GM19240 (cell line): ENCODE measurements around the gene SPRY4.
"Not testable (repeated sequence)": the region's sequence is repeated elsewhere in the genome, so short reads cannot be mapped to it uniquely, and the experiment has no call there.

Experiments
- DNase-seq: peaks from one replicate; pipeline ENCODE4 v3.0.0; 2011; ENCODE audit warnings: low spot score; ENCODE audit not compliant: insufficient read length

The SPRY4 gene

DNA sequence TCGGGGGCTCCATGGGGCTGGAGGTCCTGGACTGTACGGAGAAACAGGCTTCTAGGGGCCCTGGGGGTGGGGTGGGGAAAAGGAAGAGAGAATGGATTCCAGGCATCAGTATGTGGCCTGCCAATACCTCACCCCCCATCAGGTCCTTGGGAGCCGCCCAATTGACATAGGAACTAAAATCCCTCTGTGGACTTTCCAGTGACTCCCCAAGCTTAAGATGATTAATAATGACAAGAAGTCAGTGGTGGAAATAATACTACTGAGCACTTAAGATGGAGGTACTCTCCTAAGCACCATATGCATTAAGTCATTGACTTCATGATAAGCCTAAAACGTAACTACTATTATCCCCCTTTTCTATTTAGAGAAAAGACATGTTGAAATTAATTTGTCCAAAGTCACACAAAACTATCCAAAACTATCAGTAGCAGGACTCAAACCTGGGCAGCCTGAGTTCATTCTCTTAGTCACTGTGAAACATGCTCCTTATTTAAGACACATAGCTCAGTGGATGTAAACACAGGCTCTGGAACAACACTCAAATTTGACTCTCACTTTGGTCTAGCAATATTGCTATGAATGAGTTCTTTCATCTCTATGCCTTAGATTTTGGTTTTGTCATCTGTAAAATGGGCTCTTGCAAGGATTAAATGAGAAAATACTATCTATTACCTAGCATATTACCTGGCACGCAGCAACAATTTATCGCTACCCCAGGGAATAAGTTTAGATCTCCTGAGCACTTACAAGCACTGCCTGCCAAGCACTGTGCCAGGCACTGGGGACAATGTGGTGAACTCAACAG lies 9.5 kb downstream of the SPRY4 start:
- no peak for DNase-seq

DNA sequence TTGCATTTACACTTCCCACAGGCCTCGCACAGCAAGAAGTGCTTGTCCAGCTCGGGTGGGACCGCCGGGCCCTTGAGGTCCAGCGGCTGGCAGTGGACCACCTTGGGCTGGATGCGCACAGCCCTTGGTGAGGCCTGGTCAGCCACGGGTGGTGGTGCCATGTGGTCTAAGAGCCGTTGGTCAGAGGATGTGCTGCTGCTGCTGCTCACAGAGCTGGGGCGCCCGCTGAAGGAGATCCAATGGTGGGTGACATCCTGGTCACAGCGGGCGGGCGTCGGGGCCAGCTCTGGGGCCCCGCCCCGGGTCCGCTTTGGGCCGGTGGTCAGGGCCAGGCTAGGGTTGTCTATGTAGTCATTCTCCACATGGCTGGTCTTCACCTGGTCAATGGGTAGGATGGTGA lies 10.2 kb downstream of the SPRY4 start:
- DNase-seq = no peak

DNA sequence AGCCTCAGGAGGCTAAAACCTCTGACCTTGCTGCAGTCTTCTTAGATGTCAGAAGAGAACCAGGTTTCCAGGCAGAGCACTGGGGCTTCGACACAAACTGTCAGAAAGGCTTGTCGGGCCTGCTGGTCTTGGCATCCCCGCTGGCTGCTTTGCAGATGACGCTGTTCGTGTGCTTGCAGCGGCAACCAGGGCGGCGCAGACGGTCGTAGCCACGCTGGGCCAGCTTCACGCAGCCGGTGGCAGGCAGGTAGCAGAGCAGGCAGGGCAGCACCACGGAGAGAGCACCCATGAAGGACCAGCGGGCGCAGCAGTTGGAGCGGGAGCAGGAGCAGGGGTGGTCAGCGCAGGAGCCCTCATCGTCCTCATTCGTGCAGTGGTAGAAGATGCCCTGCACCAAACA lies 10.7 kb downstream of the SPRY4 start:
- no peak for DNase-seq

DNA sequence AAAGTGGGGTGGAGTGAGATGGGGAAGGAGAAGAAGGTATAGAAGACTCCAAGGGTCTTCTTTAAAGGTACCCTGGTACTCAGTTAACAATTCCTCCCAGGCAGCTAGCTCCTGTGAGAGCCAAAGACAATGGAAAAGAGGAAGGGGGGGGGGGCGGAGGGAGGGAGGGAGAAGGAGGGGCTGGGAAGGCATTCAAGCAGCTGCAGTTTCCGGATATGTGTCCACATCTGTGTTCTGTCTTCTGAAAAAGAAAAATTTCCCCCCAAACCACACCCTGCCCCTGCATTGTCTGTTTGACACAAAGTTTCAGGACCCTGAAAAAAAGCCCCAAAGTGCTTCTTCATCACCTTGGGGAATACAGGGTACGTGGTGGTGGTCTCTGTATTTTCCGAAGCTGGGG lies 11.1 kb downstream of the SPRY4 start:
- no peak for DNase-seq

DNA sequence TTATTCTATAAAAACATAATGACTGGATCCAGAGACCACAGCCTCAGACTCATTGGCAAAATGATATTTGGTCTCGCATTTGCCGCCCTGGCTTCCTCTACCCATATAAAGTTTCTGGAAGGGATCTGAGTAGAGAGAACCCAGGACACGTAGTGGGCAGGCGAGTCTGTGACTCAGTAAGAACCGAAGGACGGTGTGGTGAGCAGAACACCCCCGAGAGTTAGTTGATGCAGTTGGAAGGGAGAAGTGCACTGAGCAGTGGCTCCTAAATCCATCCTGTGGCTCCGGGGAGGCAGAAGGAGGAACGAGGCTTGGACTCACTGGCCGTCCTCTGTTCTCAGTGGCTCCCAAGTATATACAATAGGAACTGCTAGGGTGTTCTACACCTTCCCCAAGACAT lies 11.5 kb downstream of the SPRY4 start:
- DNase-seq = no peak

DNA sequence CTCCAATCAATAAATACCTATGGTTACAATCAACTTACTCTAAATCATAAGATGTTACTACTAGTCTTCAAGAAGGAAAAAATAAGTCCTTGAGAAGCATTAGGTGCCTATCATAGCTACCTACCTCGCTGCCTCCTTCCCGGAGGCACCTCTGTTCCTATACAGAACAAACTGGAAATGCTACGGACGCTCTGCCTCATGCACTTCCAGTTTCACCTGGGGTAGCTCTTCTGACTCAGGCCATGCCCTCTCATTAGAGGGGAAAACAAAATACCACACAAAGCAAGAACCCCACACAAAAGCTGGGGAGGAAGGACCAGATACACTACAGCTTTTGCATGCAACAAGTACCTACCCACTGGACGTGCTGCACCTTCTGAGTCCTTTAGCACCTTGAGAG lies 12.4 kb downstream of the SPRY4 start:
- DNase-seq = no peak

DNA sequence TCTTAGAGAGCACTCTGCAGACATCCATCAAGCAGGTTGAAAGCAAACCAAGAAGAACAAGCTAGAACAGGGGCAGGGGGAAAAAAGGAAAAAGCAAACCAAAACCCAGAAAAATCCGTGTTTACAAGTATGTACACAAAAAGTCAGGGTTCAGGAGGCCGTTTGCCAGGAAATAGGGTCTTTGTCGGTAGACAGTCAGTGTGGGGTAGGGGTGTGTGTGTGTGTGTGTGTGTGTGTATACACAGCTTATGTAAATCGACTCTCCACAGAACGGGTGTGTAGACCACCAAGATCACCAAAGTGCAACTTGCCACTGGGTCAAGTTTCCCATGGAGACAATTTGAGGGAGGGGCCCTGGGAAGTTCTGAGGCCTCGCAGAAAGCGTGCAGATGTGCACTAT lies 13.1 kb downstream of the SPRY4 start:
- no peak for DNase-seq

DNA sequence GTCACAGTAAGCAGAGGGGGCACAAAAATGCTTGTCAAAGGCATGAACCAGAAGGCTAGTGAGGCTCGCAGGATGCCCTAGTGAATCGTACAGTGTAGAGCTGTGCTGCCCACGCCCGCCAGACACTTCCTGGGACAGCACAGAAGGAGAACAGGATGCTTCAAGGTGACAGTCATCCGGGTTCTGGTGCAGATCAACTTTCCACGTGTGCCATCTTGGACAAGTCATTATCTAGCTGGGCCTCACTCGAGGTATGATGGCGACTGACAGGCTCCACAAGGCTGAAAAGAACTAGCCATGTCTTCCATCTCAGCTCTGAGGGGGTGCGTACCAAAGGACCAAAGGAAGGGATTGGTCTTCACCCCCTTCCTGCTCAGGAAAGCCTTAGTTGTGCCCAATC lies 14.0 kb downstream of the SPRY4 start:
- DNase-seq = no peak

DNA sequence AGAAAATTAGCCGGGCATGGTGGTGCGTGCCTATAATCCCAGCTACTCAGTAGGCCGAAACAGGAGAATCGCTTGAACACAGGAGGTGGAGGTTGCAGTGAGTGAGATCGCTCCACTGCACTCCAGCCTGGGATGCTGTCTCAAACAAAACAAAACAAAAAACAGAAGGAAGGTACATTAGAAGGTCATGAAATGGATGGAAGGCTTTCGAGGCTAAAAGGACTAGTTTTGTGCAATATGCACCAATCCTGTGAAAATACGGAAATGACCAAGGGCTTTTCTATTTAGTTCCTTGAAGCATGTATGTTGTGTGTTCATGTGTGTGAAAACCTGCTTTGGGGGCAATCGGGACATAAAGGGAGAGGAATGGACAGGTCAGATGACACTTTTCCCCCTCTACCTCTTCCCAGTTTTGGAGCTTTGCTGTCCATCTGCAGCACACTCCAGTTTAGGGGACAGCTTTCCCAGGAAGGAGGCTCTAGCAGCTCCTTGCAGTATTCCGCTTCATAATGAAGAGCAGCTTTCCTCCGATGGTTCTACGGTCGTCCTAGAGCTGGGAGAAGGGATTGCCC lies 15.0 kb downstream of the SPRY4 start:
- no peak for DNase-seq

DNA sequence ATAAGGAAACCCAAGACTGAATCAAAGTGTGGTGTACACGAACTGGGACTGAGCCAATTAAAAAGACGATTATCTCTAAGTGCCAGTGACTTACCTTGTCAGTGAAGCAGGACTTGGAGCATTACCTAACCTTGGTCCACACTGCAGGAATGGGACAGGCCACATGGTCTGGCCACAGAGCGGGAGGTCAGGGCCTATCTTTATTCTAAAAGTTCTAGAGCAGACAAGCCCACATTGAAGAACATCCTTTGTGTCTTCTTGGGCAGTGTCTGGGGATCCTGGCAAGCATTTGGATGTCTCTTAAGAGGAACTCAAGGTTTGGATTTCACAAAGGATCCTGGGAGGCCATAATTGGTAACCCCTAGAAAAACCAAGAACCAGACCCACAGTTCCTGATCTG lies 16.5 kb downstream of the SPRY4 start:
- DNase-seq = no peak

DNA sequence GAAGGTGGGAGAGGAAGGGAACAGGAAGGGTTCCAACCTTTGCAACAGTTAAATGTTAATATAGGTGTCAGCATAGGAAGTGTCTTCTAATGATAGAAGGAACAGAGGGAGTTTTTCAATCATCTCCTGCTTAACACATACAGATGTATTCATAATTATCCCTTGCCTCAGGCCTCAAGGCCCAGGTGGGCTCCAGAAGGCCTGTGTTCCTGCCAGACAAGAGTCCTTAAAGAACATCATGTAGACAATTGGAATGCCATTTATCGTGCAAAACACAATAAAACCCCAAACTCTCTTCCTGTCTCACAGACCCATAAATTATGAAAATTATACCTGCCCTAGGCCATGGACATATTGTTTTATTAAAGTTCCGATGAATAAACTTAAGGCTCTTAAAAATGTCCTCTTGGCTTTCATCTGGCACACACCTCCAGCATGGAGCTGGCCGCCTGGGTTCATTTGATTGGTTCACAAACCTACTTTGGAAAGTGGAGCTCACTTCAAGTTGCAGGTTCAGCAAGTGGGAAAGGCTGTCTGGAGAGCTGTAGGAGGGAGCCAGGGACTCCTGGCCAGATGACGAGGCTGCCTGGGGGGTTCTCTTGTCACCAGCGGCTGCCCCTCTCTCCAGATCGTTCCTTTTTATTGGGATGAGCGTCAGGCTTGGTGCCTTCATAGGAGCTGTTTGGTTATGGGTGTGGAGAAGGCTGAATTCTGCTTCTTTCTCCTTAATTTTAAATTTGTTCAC lies 17.5 kb downstream of the SPRY4 start:
- DNase-seq = no peak

DNA sequence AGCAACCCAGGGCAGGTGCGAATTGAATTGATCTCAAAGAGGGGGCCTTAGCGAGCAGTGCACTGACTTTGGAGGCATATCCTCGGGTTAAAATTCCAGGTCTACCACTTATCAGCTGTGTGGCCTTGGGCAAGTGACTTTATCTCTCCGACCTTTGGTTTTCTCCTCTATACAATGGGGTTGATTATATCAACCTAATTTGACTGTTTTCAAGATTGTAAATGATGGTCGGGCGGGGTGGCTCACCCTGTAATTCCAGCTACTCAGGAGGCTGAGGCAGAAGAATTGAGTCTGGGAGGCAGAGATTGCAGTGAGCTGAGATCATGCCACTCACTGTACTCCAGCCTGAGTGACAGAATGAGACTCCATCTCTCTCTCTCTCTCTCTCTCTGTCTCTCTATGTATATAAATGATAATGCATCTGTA lies 18.7 kb downstream of the SPRY4 start:
- DNase-seq = no peak

DNA sequence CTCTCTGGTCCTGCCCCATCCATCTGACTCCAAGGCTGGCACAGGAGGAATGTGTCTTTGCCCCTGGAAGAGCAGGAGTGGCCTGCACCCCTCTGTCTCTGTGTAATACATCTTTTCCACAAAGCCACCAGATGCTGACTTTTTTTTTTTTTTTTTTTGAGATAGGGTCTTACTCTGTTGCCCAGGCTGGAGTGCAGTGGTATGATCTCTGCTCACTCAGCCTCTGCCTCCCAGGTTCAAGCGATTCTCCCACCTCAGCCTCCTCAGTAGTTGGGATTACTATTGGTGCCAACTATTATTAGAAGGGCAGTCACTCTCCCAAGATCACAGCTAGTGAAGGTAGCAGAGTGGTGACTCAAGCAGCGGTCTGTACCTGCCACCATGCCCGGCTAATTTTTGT lies 19.6 kb downstream of the SPRY4 start:
- DNase-seq = no peak

DNA sequence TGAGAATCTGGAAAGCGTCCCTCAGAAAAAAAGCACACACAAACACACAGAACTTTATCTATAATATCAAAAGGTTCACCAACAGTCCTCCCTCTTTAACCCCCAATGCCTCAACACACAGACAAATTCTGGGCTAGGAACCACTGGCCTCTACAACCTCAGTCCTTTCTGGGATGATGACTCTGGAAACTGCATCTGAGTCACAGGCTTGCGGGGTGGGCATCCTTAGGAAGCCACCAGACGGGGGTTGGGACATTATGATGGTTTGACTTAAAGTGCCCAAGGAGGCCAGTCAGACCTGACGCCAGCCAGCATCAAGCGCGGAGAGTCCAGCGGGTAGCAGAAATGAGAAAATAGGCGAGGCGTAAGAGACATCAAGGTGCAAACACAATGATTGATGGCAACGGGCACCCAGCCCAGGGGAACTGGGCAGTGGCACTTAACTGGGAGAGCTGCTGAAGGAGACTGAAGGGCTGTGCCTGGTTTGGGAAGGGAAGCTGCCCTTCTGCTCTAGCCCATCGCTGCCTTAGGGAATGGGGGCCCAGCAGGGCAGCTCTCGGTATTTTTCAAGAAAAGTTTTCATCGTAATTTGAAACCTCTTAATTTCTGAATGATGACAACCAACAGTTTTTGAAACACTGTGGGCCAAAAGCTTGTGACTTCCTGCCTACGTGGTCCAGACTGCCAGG lies 20.7 kb downstream of the SPRY4 start:
- no peak for DNase-seq

DNA sequence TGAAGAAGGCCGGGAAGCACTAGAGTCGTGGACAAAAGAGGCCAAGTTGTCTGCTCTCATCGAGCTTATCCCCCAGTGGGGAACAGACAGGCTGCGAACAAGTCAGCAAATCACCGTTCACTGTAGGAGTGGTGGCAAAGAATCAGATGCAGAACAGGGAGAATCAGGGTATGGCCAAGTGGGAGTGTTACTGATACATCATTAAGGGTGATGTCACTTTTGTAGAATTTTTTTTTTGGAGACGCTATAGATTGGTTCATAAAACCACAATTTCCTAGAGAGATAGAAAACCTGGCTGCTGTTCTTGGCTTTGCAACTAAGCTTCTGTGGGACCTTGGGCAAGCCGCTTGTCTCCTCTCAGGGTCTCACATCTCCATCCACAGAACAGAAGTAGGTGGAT lies 21.3 kb downstream of the SPRY4 start:
- DNase-seq = no peak

DNA sequence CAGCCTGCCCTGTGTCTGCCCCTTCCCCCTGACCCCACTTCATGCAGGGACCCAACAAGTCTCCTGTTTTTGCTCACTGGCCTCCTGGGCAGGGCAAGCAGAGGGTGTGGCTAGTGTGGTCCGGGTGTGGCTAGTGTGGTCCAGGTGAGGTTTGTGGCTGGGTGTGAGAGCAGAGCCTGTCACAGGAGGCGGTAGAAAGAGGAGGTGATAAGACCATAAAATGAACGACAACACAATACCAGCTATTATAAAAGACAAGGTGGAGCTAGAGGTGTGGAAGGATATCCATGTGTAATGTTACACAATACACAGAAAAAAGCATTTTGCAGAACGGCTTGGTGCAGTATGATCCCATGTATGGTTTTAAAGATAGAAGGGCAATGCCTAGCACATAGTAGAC lies 23.3 kb downstream of the SPRY4 start:
- no peak for DNase-seq

DNA sequence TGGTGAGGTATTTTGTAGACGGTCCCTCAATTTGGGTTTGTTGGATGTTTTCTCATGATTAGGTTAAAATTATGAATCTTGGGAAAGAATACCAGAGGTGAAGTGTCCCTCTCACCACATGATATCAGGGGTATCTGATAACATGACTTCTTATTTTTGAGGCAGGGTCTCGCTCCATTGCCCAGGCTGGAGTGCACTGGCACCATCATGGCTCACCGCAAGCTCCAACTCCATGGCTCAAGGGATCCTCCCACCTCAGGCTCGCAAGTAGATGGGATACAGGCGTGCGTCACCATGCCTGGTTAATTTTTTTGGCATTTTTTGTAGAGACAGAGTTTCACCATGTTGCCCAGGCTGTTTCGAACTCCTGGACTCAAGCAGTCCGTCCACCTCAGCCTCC lies 24.1 kb downstream of the SPRY4 start:
- DNase-seq = no peak

DNA sequence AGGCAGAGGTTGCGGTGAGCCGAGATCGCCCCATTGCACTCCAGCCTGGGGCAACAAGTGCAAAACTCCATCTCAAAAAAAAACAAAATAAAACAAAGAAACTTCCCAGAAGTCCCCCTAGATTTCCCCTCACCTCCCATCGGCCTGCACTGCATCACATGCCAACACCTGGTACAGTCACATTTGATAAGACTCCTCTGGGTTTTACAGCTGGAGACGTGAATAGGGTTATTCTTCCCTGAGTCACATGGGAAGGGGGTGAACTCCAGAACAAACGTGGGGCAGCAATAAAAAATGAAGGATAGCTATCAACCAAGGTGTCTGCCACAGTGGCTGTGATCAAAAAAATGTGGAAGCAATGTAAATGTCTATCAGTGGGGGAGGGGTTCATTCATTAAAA lies 26.0 kb downstream of the SPRY4 start:
- no peak for DNase-seq

DNA sequence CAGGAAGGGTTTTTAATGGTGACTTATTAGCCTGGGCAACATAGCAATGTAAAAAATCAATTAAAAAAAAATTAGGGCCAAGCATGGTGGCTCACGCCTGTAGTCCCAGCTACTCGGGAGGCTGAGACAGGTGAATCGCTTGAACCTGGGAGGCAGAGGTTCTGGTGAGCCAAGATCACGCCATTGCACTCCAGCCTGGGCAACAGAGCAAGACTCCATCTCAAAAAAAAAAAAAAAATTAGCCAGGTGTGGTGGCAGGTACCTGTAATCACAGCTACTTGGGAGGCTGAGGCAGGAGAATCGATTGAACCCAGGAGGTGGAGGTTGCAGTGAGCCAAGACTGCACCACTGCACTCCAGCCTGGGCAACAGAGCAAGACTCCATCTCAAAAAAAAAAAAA lies 27.0 kb downstream of the SPRY4 start:
- DNase-seq = not testable (repeated sequence)

DNA sequence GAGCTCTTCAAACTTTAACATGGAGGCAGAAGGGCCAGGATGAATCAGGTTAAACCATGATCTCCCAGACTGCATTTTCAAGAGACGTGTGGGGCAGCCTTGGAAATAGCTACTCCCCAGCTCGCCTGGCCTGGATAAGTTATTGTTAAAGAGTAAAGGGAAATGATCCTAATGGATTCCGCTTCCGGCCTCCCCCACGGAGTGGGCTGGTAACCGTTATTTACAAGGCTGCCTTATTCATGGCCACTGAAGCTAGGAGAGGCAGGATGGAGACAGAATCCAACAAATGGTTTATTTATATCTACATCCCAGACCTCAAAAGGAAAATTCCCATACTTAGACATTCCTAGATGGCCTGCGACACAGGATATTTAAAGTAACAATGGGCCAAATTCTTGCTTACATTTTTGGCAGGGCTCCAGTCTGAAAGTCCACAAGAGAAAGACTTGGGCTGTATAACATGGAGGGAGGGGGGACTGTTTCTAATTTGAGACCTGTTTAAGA lies 27.9 kb downstream of the SPRY4 start:
- no peak for DNase-seq

DNA sequence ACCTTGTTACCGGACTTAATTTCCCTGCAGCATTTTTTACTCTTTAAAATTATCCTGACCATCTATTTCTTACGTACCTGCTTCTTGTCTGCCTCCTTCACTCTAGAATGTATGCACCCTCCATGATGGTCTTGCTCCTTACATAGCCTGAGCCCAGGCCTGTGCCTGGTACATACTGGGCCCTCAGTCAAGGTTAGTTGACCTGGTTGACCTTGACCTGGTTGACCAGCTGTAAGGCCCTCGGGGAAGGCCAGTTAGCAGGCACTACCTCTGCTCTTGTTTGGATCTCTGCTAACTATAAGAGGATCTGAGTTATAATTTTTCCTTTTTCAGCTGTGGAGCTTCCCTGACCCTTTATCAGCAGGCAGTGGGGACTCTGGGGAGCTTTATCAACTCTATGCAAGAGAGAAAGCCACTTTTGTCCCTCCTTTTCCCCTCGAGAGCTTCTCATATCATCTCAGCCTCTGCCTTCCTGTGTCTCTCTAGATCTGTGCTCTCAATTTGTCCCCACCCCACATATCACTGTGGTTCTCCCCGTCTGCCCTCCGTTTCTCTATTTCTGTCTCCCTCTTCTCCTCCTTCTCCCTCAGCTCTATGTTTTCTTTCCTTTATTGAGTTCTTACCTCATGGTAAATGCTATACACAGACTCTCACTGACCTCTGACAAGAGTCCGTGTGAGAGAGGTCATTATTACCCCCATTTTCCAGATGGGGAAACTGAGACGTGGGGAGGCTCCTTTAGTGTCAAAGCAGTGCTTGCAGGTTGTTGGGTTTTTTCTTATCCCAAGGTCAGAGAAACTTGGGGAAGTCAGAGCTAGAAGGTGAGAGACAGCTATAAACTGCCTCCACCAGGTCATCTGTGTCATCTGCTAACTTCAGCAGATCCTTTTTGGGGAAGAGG lies 28.6 kb downstream of the SPRY4 start:
- DNase-seq = no peak
